A549 (cell line): Measurements from ENCODE around the gene GPR173.

ENCODE experiments used
- ZC3H11A ChIP-seq: fragments of 450-650 bp; IDR thresholded peaks from 2 replicates; pipeline ENCODE4 v1.6.1; 2014; ENCODE audit warnings: antibody characterized with exemption, mild to moderate bottlenecking
- TF ChIP-seq, protein P1 (sequence below): fragments of >200 bp; sonication (Bioruptor Twin); formaldehyde crosslinking; IDR thresholded peaks from 3 replicates; pipeline ENCODE4 v1.5.1; 2016

DNA sequence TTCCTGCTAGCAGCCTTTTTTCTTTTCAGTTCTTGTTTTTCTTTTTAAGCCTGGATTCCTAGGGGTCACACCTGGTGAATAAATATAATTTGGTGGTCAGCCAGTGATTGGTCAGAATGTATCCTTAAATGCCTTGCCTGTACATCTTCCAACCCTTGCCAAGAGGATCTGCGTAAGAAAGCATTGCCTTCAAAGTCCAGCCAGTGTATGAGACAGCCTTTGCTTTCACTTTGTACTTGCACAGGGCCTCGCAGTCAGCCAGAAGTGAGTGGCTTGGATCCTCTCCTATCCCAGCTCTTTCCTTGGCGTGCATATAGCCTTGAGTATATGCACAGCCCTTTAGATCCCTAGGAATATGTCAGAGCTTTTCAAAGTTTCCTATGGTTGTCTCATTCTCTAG, 67.5 kb downstream of the GPR173 start:
- TF ChIP-seq, protein P1, sequence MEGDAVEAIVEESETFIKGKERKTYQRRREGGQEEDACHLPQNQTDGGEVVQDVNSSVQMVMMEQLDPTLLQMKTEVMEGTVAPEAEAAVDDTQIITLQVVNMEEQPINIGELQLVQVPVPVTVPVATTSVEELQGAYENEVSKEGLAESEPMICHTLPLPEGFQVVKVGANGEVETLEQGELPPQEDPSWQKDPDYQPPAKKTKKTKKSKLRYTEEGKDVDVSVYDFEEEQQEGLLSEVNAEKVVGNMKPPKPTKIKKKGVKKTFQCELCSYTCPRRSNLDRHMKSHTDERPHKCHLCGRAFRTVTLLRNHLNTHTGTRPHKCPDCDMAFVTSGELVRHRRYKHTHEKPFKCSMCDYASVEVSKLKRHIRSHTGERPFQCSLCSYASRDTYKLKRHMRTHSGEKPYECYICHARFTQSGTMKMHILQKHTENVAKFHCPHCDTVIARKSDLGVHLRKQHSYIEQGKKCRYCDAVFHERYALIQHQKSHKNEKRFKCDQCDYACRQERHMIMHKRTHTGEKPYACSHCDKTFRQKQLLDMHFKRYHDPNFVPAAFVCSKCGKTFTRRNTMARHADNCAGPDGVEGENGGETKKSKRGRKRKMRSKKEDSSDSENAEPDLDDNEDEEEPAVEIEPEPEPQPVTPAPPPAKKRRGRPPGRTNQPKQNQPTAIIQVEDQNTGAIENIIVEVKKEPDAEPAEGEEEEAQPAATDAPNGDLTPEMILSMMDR = no peak
- no peak for TF ChIP-seq ZC3H11A
